ENCODE results near the gene CPB1. TPM values are rescaled to one million over a fixed set of nuclear protein-coding genes. Genes with fewer than 3 reads are reported as not detected.

CPB1 gene
- total and polyA plus RNA-seq, 2 donors (not counting 1 experiment from before 2014, with no cell fraction given) = not detected

- ATAC-seq (ENCODE audit: low read depth) = no peak
- Histone ChIP-seq H3K36me3 (replicated peaks in 1 of 2; ENCODE audit: control extremely low read depth in 1 of 2, control insufficient read depth in 1 of 2, extremely low read depth in 1 of 2, insufficient read depth in 2 of 2, low read length in 1 of 2) (no peaks in the 10 kb centered on the region), H3K27me3 (replicated peaks in 1 of 4; ENCODE audit: control extremely low read depth in 1 of 4, control insufficient read depth in 3 of 4, insufficient read depth in 4 of 4, low read length in 3 of 4) (peaks cover 0 to 3% (median 0%) of the 10 kb centered on the region in 4 experiments), H3K9ac (ENCODE audit: low read length) (no peak overlapping the region), H3K27ac (ENCODE audit: low read length in 2 of 2) (no peak overlapping the region), H2AFZ (ENCODE audit: insufficient read depth, low read depth, low read length, poor library complexity, severe bottlenecking) (no peak overlapping the region), H4K20me1 (ENCODE audit: control insufficient read depth, insufficient read depth, low read length, poor library complexity, severe bottlenecking) (no peaks in the 10 kb centered on the region), H3K9me3 (ENCODE audit: control extremely low read depth in 1 of 3, control insufficient read depth in 2 of 3, insufficient read depth in 1 of 3, low read length in 2 of 3) (no peaks in the 10 kb centered on the region), H3K4me1 (ENCODE audit: control insufficient read depth in 2 of 2, insufficient read depth in 2 of 2, low read length in 2 of 2) (no peaks in the 10 kb centered on the region), H3K4me2 (replicated peaks; ENCODE audit: low read depth, low read length, poor library complexity, severe bottlenecking) (no peak overlapping the region), H3K4me3 (ENCODE audit: control extremely low read depth in 1 of 5, extremely low read depth in 1 of 5, insufficient read depth in 1 of 5, low read depth in 2 of 5, low read length in 4 of 5) (no peak overlapping the region), H3K79me2 (ENCODE audit: control insufficient read depth, insufficient read depth, low read length) (no peaks in the 10 kb centered on the region)
- ChIA-PET POLR2A (no interaction called here), CTCF (no interaction called here)
- Mint-ChIP-seq H3K27me3 (peaks cover 23% of the 10 kb centered on the region), H3K4me3 (no peak overlapping the region), H3K9me3 (ENCODE audit: insufficient read depth) (no peaks in the 10 kb centered on the region), H3K27ac (no peak overlapping the region), H3K4me1 (no peaks in the 10 kb centered on the region)
- intact Hi-C loops (cut with micrococcal nuclease) = no loop called here
- DNase-seq = no peak
- TF ChIP-seq, protein P1, sequence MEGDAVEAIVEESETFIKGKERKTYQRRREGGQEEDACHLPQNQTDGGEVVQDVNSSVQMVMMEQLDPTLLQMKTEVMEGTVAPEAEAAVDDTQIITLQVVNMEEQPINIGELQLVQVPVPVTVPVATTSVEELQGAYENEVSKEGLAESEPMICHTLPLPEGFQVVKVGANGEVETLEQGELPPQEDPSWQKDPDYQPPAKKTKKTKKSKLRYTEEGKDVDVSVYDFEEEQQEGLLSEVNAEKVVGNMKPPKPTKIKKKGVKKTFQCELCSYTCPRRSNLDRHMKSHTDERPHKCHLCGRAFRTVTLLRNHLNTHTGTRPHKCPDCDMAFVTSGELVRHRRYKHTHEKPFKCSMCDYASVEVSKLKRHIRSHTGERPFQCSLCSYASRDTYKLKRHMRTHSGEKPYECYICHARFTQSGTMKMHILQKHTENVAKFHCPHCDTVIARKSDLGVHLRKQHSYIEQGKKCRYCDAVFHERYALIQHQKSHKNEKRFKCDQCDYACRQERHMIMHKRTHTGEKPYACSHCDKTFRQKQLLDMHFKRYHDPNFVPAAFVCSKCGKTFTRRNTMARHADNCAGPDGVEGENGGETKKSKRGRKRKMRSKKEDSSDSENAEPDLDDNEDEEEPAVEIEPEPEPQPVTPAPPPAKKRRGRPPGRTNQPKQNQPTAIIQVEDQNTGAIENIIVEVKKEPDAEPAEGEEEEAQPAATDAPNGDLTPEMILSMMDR (IDR thresholded peaks at IDR 0.05) = no peak
- no peak for TF ChIP-seq EZH2 (IDR thresholded peaks at IDR 0.05; ENCODE audit: borderline replicate concordance, insufficient read depth, low read depth, low read length, poor library complexity, severe bottlenecking)
- no CpG with 5 or more reads among the region's 2 CpGs for WGBS (ENCODE audit: insufficient coverage)
These were observed 79.1 kb downstream of the CPB1 start for GRCh38 chr3:148906667-148907066.

Other genes with a start within 250 kb of the CPB1 start
- not detected in 2 replicates for gene AGTR1, start 129.9 kb upstream of the CPB1 start, total RNA-seq
- gene AGTR1, start 129.9 kb upstream of the CPB1 start, polyA plus RNA-seq = not detected in 2 replicates
- gene CPA3, start 37.5 kb downstream of the CPB1 start, total RNA-seq = not detected in 2 replicates
- gene CPA3, start 37.5 kb downstream of the CPB1 start, polyA plus RNA-seq = not detected in 2 replicates
- gene GYG1, start 163.7 kb downstream of the CPB1 start, total RNA-seq = 16.3 and 20.4 TPM in 2 replicates
- gene GYG1, start 163.7 kb downstream of the CPB1 start, polyA plus RNA-seq = 9.5 and 10.8 TPM in 2 replicates